Left ventricle myocardium inferior (tissue), 1 donor: Measurements from ENCODE around the gene PNLIP. TPM values are rescaled to one million over a fixed set of nuclear protein-coding genes. Genes with fewer than 3 reads are reported as not detected.

Experiments used
- DNase-seq: peaks from one replicate; pipeline ENCODE4 v3.0.0-alpha.2; 2020
- H3K27ac ChIP-seq: fragments of 200-600 bp; replicated peaks from 2 replicates; pipeline ENCODE4 v1.8.0; 2021
- H3K27me3 ChIP-seq: fragments of 200-600 bp; 2 replicates; pipeline ENCODE4 v1.8.0; 2021; ENCODE audit warnings: low read depth
- H3K36me3 ChIP-seq: fragments of 200-600 bp; 2 replicates; pipeline ENCODE4 v1.8.0; 2021
- H3K4me1 ChIP-seq: fragments of 200-600 bp; 2 replicates; pipeline ENCODE4 v1.8.0; 2021
- H3K4me3 ChIP-seq: fragments of 200-600 bp; 2 replicates; pipeline ENCODE4 v1.8.0; 2021; ENCODE audit warnings: mild to moderate bottlenecking, moderate library complexity
- H3K9me3 ChIP-seq: fragments of 200-600 bp; replicated peaks from 2 replicates; pipeline ENCODE4 v1.8.0; 2021
- CTCF ChIP-seq: fragments of 200-600 bp; IDR thresholded peaks from 2 replicates; pipeline ENCODE4 v1.8.0; 2021; ENCODE audit warnings: antibody characterized with exemption, mild to moderate bottlenecking, borderline replicate concordance
- intact Hi-C: fragments of 100-400 bp; cut with micrococcal nuclease; formaldehyde crosslinking; loops from one replicate; pipeline ENCODE4 v1.11.0; 2022
- long read RNA-seq: library from polyadenylated mRNA; unstranded; transcript quantifications from one replicate; pipeline ENCODE4 v2.0.0, GENCODE V29; 2021
- total RNA-seq: library from RNA; stranded (reverse); fragmentation: NEBNext Ultra II Directional; extraction: Animal tissue kit (Norgen Biotek cat#: 25700); gene quantifications from one replicate; pipeline ENCODE4 v1.2.1, GENCODE V29; 2021
- donor health status: DM: no; HTN: yes; CAD: no; lungs with severe emphysema.

Gene PNLIP
- total RNA-seq, result not detected
- long read RNA-seq, result 0 reads

- Histone ChIP-seq H3K36me3 (no peaks in the 10 kb centered on the region), H3K27ac (no peak within 1 kb of the TSS), H3K9me3 (no peaks in the 10 kb centered on the region), H3K4me3 (no peak within 1 kb of the TSS), H3K4me1 (no peaks in the 10 kb centered on the region), H3K27me3 (peaks cover 6% of the 10 kb centered on the region)
- no peak for TF ChIP-seq CTCF
- intact Hi-C loops, result no loop called here
- DNase-seq, result no peak
Observed at GRCh38 chr10:116545756-116546155, at the start of gene PNLIP. PNLIP (plus strand) TSS chr10:116545931; CDS start chr10:116546093, 162 bp downstream.

- peaks cover 8% of the 10 kb centered on the region for H3K9me3 ChIP-seq
- no peak overlapping the region for H3K4me3 ChIP-seq
- no peak for DNase-seq
- no peak overlapping the region for H3K27ac ChIP-seq
- no peaks in the 10 kb centered on the region for H3K36me3 ChIP-seq
- no peaks in the 10 kb centered on the region for H3K4me1 ChIP-seq
- peaks cover 10% of the 10 kb centered on the region for H3K27me3 ChIP-seq
- intact Hi-C loops, result no loop called here
- TF ChIP-seq CTCF, result no peak
Observed at GRCh38 chr10:116504786-116505185, 40.9 kb upstream of the PNLIP start.

GRCh38 chr10:116510565-116510964 lies 35.2 kb upstream of the PNLIP start:
- Histone ChIP-seq H3K4me1 (no peaks in the 10 kb centered on the region), H3K4me3 (no peak overlapping the region), H3K36me3 (no peaks in the 10 kb centered on the region), H3K27ac (no peak overlapping the region), H3K9me3 (no peaks in the 10 kb centered on the region), H3K27me3 (peaks cover 15% of the 10 kb centered on the region)
- no peak for TF ChIP-seq CTCF
- DNase-seq, result no peak
- intact Hi-C loops, result no loop called here

- DNase-seq, result no peak
- Histone ChIP-seq H3K27ac (no peak overlapping the region), H3K27me3 (peaks cover 15% of the 10 kb centered on the region), H3K4me3 (no peak overlapping the region), H3K9me3 (no peaks in the 10 kb centered on the region), H3K4me1 (no peaks in the 10 kb centered on the region), H3K36me3 (no peaks in the 10 kb centered on the region)
- no peak for TF ChIP-seq CTCF
- intact Hi-C loops, result no loop called here
Observed at GRCh38 chr10:116511365-116511764, 34.4 kb upstream of the PNLIP start.

- no peak overlapping the region for H3K27ac ChIP-seq
- peaks cover 38% of the 10 kb centered on the region for H3K27me3 ChIP-seq
- H3K4me3 ChIP-seq, result no peak overlapping the region
- no peaks in the 10 kb centered on the region for H3K9me3 ChIP-seq
- intact Hi-C loops, result no loop called here
- no peaks in the 10 kb centered on the region for H3K4me1 ChIP-seq
- H3K36me3 ChIP-seq, result no peaks in the 10 kb centered on the region
- DNase-seq, result no peak
- TF ChIP-seq CTCF, result peak; percentile 86
Observed at GRCh38 chr10:116521424-116522290, 24.1 kb upstream of the PNLIP start.
